ENCODE results near the gene MED25.

Gene MED25

GRCh38 chr19:49792829-49793560 is 25.1 kb upstream of the MED25 start:
- no peak for FAIRE-seq
- TF ChIP-seq PAX5 (IDR thresholded peaks at IDR 0.05; ENCODE audit: insufficient read depth, low read length, severe bottlenecking) = no peak
- TF ChIP-seq SPI1 (IDR thresholded peaks at IDR 0.05; ENCODE audit: low read depth, low read length) = no peak
- no peak for TF ChIP-seq TAF1 (IDR thresholded peaks at IDR 0.05; ENCODE audit: low read depth, low read length)
- TF ChIP-seq POU2F2 (IDR thresholded peaks at IDR 0.05; ENCODE audit: low read depth, low read length) = no peak
- TF ChIP-seq POLR2AphosphoS5 (IDR thresholded peaks at IDR 0.05; ENCODE audit: low read depth, low read length) = no peak
- no peak for TF ChIP-seq POLR2A (IDR thresholded peaks at IDR 0.05; ENCODE audit: low read depth, low read length)
- no peak for DNase-seq (ENCODE audit: insufficient read length, low spot score)

- FAIRE-seq (no peak), DNase-seq (ENCODE audit: insufficient read length, low spot score) (no peak)
- no peak for TF ChIP-seq SPI1 (IDR thresholded peaks at IDR 0.05; ENCODE audit: low read depth, low read length)
- no peak for TF ChIP-seq POU2F2 (IDR thresholded peaks at IDR 0.05; ENCODE audit: low read depth, low read length)
- TF ChIP-seq PAX5 (IDR thresholded peaks at IDR 0.05; ENCODE audit: insufficient read depth, low read length, severe bottlenecking) = no peak
- no peak for TF ChIP-seq TAF1 (IDR thresholded peaks at IDR 0.05; ENCODE audit: low read depth, low read length)
- TF ChIP-seq POLR2A (IDR thresholded peaks at IDR 0.05; ENCODE audit: low read depth, low read length) = no peak
- no peak for TF ChIP-seq POLR2AphosphoS5 (IDR thresholded peaks at IDR 0.05; ENCODE audit: low read depth, low read length)
Observed at GRCh38 chr19:49793561-49793840, 24.6 kb upstream of the MED25 start.

- DNase-seq (ENCODE audit: insufficient read length, low spot score) (no peak), FAIRE-seq (no peak)
- TF ChIP-seq PAX5 (IDR thresholded peaks at IDR 0.05; ENCODE audit: insufficient read depth, low read length, severe bottlenecking) = no peak
- no peak for TF ChIP-seq SPI1 (IDR thresholded peaks at IDR 0.05; ENCODE audit: low read depth, low read length)
- TF ChIP-seq POLR2AphosphoS5 (IDR thresholded peaks at IDR 0.05; ENCODE audit: low read depth, low read length) = no peak
- TF ChIP-seq POLR2A (IDR thresholded peaks at IDR 0.05; ENCODE audit: low read depth, low read length) = no peak
- TF ChIP-seq POU2F2 (IDR thresholded peaks at IDR 0.05; ENCODE audit: low read depth, low read length) = no peak
Observed at GRCh38 chr19:49795615-49796014, 22.5 kb upstream of the MED25 start.

GRCh38 chr19:49798574-49798973 is 19.5 kb upstream of the MED25 start:
- TF ChIP-seq PAX5 (IDR thresholded peaks at IDR 0.05; ENCODE audit: insufficient read depth, low read length, severe bottlenecking) = no peak
- FAIRE-seq (no peak), DNase-seq (ENCODE audit: insufficient read length, low spot score) (no peak)

GRCh38 chr19:49799271-49799797 is 18.8 kb upstream of the MED25 start:
- DNase-seq (ENCODE audit: insufficient read length, low spot score) (no peak), FAIRE-seq (no peak)
- TF ChIP-seq PAX5 (IDR thresholded peaks at IDR 0.05; ENCODE audit: insufficient read depth, low read length, severe bottlenecking) (no peak), TAF1 (IDR thresholded peaks at IDR 0.05; ENCODE audit: low read depth, low read length) (no peak), SPI1 (IDR thresholded peaks at IDR 0.05; ENCODE audit: low read depth, low read length) (no peak), POU2F2 (IDR thresholded peaks at IDR 0.05; ENCODE audit: low read depth, low read length) (no peak), POLR2AphosphoS5 (IDR thresholded peaks at IDR 0.05; ENCODE audit: low read depth, low read length) (no peak), POLR2A (IDR thresholded peaks at IDR 0.05; ENCODE audit: low read depth, low read length) (no peak)

GRCh38 chr19:49799798-49800376 is 18.2 kb upstream of the MED25 start:
- no peak for FAIRE-seq
- no peak for DNase-seq (ENCODE audit: insufficient read length, low spot score)
- no peak for TF ChIP-seq SPI1 (IDR thresholded peaks at IDR 0.05; ENCODE audit: low read depth, low read length)
- TF ChIP-seq POLR2A (IDR thresholded peaks at IDR 0.05; ENCODE audit: low read depth, low read length) = no peak
- no peak for TF ChIP-seq POLR2AphosphoS5 (IDR thresholded peaks at IDR 0.05; ENCODE audit: low read depth, low read length)
- no peak for TF ChIP-seq TAF1 (IDR thresholded peaks at IDR 0.05; ENCODE audit: low read depth, low read length)
- no peak for TF ChIP-seq PAX5 (IDR thresholded peaks at IDR 0.05; ENCODE audit: insufficient read depth, low read length, severe bottlenecking)
- TF ChIP-seq POU2F2 (IDR thresholded peaks at IDR 0.05; ENCODE audit: low read depth, low read length) = no peak

GRCh38 chr19:49800771-49801170 is 17.3 kb upstream of the MED25 start:
- TF ChIP-seq PAX5 (IDR thresholded peaks at IDR 0.05; ENCODE audit: insufficient read depth, low read length, severe bottlenecking) = no peak
- no peak for TF ChIP-seq TAF1 (IDR thresholded peaks at IDR 0.05; ENCODE audit: low read depth, low read length)
- no peak for TF ChIP-seq POLR2AphosphoS5 (IDR thresholded peaks at IDR 0.05; ENCODE audit: low read depth, low read length)
- no peak for TF ChIP-seq POU2F2 (IDR thresholded peaks at IDR 0.05; ENCODE audit: low read depth, low read length)
- TF ChIP-seq SPI1 (IDR thresholded peaks at IDR 0.05; ENCODE audit: low read depth, low read length) = no peak
- TF ChIP-seq POLR2A (IDR thresholded peaks at IDR 0.05; ENCODE audit: low read depth, low read length) = no peak
- FAIRE-seq (no peak), DNase-seq (ENCODE audit: insufficient read length, low spot score) (no peak)

GRCh38 chr19:49801401-49801888 is 16.6 kb upstream of the MED25 start:
- no peak for DNase-seq (ENCODE audit: insufficient read length, low spot score)
- no peak for FAIRE-seq
- TF ChIP-seq POU2F2 (IDR thresholded peaks at IDR 0.05; ENCODE audit: low read depth, low read length) (no peak), POLR2AphosphoS5 (IDR thresholded peaks at IDR 0.05; ENCODE audit: low read depth, low read length) (no peak), SPI1 (IDR thresholded peaks at IDR 0.05; ENCODE audit: low read depth, low read length) (no peak), PAX5 (IDR thresholded peaks at IDR 0.05; ENCODE audit: insufficient read depth, low read length, severe bottlenecking) (no peak), POLR2A (IDR thresholded peaks at IDR 0.05; ENCODE audit: low read depth, low read length) (no peak), TAF1 (IDR thresholded peaks at IDR 0.05; ENCODE audit: low read depth, low read length) (no peak)

- DNase-seq (ENCODE audit: insufficient read length, low spot score) (no peak), FAIRE-seq (no peak)
- TF ChIP-seq POLR2A (IDR thresholded peaks at IDR 0.05; ENCODE audit: low read depth, low read length) = no peak
- TF ChIP-seq PAX5 (IDR thresholded peaks at IDR 0.05; ENCODE audit: insufficient read depth, low read length, severe bottlenecking) = no peak
- TF ChIP-seq POLR2AphosphoS5 (IDR thresholded peaks at IDR 0.05; ENCODE audit: low read depth, low read length) = no peak
- TF ChIP-seq TAF1 (IDR thresholded peaks at IDR 0.05; ENCODE audit: low read depth, low read length) = no peak
- TF ChIP-seq SPI1 (IDR thresholded peaks at IDR 0.05; ENCODE audit: low read depth, low read length) = no peak
- TF ChIP-seq POU2F2 (IDR thresholded peaks at IDR 0.05; ENCODE audit: low read depth, low read length) = no peak
Observed at GRCh38 chr19:49801966-49802661, 16.0 kb upstream of the MED25 start.
